T-helper 22 cell (primary cell): ENCODE measurements around the gene CDC23.
"Not testable (repeated sequence)": the region's sequence is repeated elsewhere in the genome, so short reads cannot be mapped to it uniquely, and the experiment has no call there.

ENCODE experiments used
- DNase-seq: peaks from one replicate; pipeline ENCODE4 v3.0.0-alpha.2; 2020; ENCODE audit warnings: low read depth

The CDC23 gene

GRCh38 chr5:138213161-138214029, at the start of gene CDC23:
TSS of gene CDC23 (minus strand) at chr5:138213323. CDS start at chr5:138213312, 11 bp downstream.
- DNase-seq = peak; percentile 87

GRCh38 chr5:138258704-138259292, 45.7 kb upstream of the CDC23 start:
- no peak for DNase-seq

GRCh38 chr5:138257583-138257982, 44.5 kb upstream of the CDC23 start:
- DNase-seq = no peak

- no peak for DNase-seq
Observed at GRCh38 chr5:138252944-138253343, 39.8 kb upstream of the CDC23 start.

GRCh38 chr5:138247800-138248199, 34.7 kb upstream of the CDC23 start:
- not testable (repeated sequence) for DNase-seq

- DNase-seq = no peak
Observed at GRCh38 chr5:138246822-138247221, 33.7 kb upstream of the CDC23 start.

- DNase-seq = no peak
Observed at GRCh38 chr5:138246334-138246733, 33.2 kb upstream of the CDC23 start.

GRCh38 chr5:138245717-138246116, 32.6 kb upstream of the CDC23 start:
- DNase-seq = no peak

- no peak for DNase-seq
Observed at GRCh38 chr5:138243794-138244193, 30.7 kb upstream of the CDC23 start.

- DNase-seq = no peak
Observed at GRCh38 chr5:138241688-138242571, 28.8 kb upstream of the CDC23 start.

GRCh38 chr5:138240650-138241385, 27.7 kb upstream of the CDC23 start:
- DNase-seq = no peak

- no peak for DNase-seq
Observed at GRCh38 chr5:138238034-138238433, 24.9 kb upstream of the CDC23 start.

- no peak for DNase-seq
Observed at GRCh38 chr5:138234651-138235050, 21.5 kb upstream of the CDC23 start.

- no peak for DNase-seq
Observed at GRCh38 chr5:138233280-138233679, 20.2 kb upstream of the CDC23 start.

GRCh38 chr5:138230981-138231589, 18.0 kb upstream of the CDC23 start:
- DNase-seq = no peak

- no peak for DNase-seq
Observed at GRCh38 chr5:138230261-138230660, 17.1 kb upstream of the CDC23 start.

- DNase-seq = no peak
Observed at GRCh38 chr5:138229387-138229786, 16.3 kb upstream of the CDC23 start.

- DNase-seq = no peak
Observed at GRCh38 chr5:138226910-138227309, 13.8 kb upstream of the CDC23 start.

- DNase-seq = no peak
Observed at GRCh38 chr5:138224712-138225111, 11.6 kb upstream of the CDC23 start.

- no peak for DNase-seq
Observed at GRCh38 chr5:138223532-138223931, 10.4 kb upstream of the CDC23 start.

- DNase-seq = no peak
Observed at GRCh38 chr5:138216799-138217198, 3.7 kb upstream of the CDC23 start.

- peak; percentile 3 for DNase-seq
Observed at GRCh38 chr5:138212828-138213160, 329 bp downstream of the CDC23 start.
